GM12878 (cell line): Measurements from ENCODE around the gene BTBD9. TPM values are rescaled to one million over a fixed set of nuclear protein-coding genes. Genes with fewer than 3 reads are reported as not detected.

Experiments used
- ATAC-seq: fragments of 200-7000 bp; cut with Tn5 transposase; 3 replicates; pipeline ENCODE4 v1.9.1; 2020; ENCODE audit warnings: mild to moderate bottlenecking, moderate library complexity
- BruUV-seq: library from RNA; stranded (reverse); fragments of 400-500 nt; replicated peaks from 2 replicates; lab custom pipeline; 2021; lab: Mats Ljungman, UMichigan
- CTCF ChIA-PET: fragments of 300-600 bp; sonication (Branson Sonifier 250); formaldehyde crosslinking; extraction: SDS; loops from one replicate; lab custom pipeline; 2021; ENCODE audit warnings: inconsistent platforms; lab: Yijun Ruan, JAX
- POLR2A ChIA-PET: fragments of 350-600 bp; formaldehyde crosslinking; extraction: SDS; loops from one replicate; lab custom pipeline; 2021; ENCODE audit warnings: inconsistent platforms; lab: Charles Lee
- RAD21 ChIA-PET: fragments of 300-600 bp; sonication (Branson Sonifier 250); formaldehyde crosslinking; loops from one replicate; lab custom pipeline; 2023; ENCODE audit warnings: antibody characterized with exemption; ENCODE audit not compliant: unreplicated experiment; lab: Charles Lee
- SMC1A ChIA-PET: fragments of 300-600 bp; sonication (Branson Sonifier 250); formaldehyde crosslinking; loops from one replicate; lab custom pipeline; 2023; ENCODE audit not compliant: unreplicated experiment, uncharacterized antibody; lab: Charles Lee
- DNase-seq: peaks from one replicate; pipeline ENCODE4 v3.0.0-alpha.2; 2011; ENCODE audit warnings: low read depth, low spot score
- FAIRE-seq: peaks from 3 replicates; lab custom pipeline; 2011; peaks lifted over from hg19 to GRCh38; lab: Jason Lieb, UNC
- H2AFZ ChIP-seq: 2 replicates; pipeline ENCODE4 v1.6.0; 2011; ENCODE audit warnings: low read depth, low read length, control low read depth; ENCODE audit not compliant: control insufficient read depth
- H3K27ac ChIP-seq: 2 replicates; pipeline ENCODE4 v1.5.1; 2011; ENCODE audit warnings: control low read depth; ENCODE audit not compliant: control insufficient read depth, insufficient read depth
- H3K27me3 ChIP-seq, 2 experiments: replicated peaks in 1 of 2; 2 replicates each; pipeline versions ENCODE4 v1.6.0 to v1.6.1; 2011; ENCODE audit warnings: low read length in 1 of 2; ENCODE audit not compliant: control insufficient read depth in 2 of 2, insufficient read depth in 2 of 2
- H3K36me3 ChIP-seq, 2 experiments: 2 replicates each; pipeline ENCODE4 v1.5.1; 2011; ENCODE audit warnings: low read length in 1 of 2; ENCODE audit not compliant: control insufficient read depth in 2 of 2, insufficient read depth in 2 of 2
- H3K4me1 ChIP-seq: 2 replicates; pipeline ENCODE4 v1.6.1; 2011; ENCODE audit warnings: mild to moderate bottlenecking, low read length, moderate library complexity, mixed read lengths; ENCODE audit not compliant: control insufficient read depth, insufficient read depth
- H3K4me2 ChIP-seq: 2 replicates; pipeline ENCODE4 v1.6.0; 2011; ENCODE audit warnings: control low read depth; ENCODE audit not compliant: control insufficient read depth, insufficient read depth
- H3K4me3 ChIP-seq: fragments of 200-600 bp; sonication (generic); 2 replicates; pipeline ENCODE4 v1.5.1; 2016
- H3K79me2 ChIP-seq: 2 replicates; pipeline ENCODE4 v1.6.0; 2011; ENCODE audit warnings: low read length; ENCODE audit not compliant: control insufficient read depth, insufficient read depth
- H3K9ac ChIP-seq: 2 replicates; pipeline ENCODE4 v1.8.0; 2011; ENCODE audit warnings: low read length, control low read depth, mixed read lengths; ENCODE audit not compliant: control insufficient read depth, insufficient read depth
- H3K9me3 ChIP-seq: replicated peaks from 3 replicates; pipeline ENCODE4 v1.5.1; 2011; ENCODE audit warnings: mild to moderate bottlenecking, low read length; ENCODE audit not compliant: control insufficient read depth, insufficient read depth
- H4K20me1 ChIP-seq: 2 replicates; pipeline ENCODE4 v1.6.0; 2011; ENCODE audit not compliant: control insufficient read depth, insufficient read depth
- CHD4 ChIP-seq: fragments of 200-600 bp; sonication (generic); IDR thresholded peaks from 2 replicates; pipeline ENCODE4 v1.6.1; 2016; ENCODE audit warnings: mild to moderate bottlenecking
- HDAC2 ChIP-seq: fragments of 200-600 bp; sonication (generic); IDR thresholded peaks from 2 replicates; pipeline ENCODE4 v1.6.1; 2017
- MTA2 ChIP-seq: fragments of 450-650 bp; IDR thresholded peaks from 2 replicates; pipeline ENCODE4 v1.6.1; 2016; ENCODE audit warnings: low read depth, mild to moderate bottlenecking, moderate library complexity
- PRDM15 ChIP-seq: fragments of 450-650 bp; formaldehyde crosslinking; IDR thresholded peaks from 2 replicates; pipeline ENCODE4 v1.4.0; 2020; ENCODE audit warnings: mild to moderate bottlenecking, moderate library complexity
- RAD21 ChIP-seq: IDR thresholded peaks from 2 replicates; pipeline ENCODE4 v1.6.1; 2011; ENCODE audit warnings: mild to moderate bottlenecking, low read depth, low read length, moderate library complexity; ENCODE audit not compliant: insufficient read depth
- RUNX3 ChIP-seq: IDR thresholded peaks from 2 replicates; pipeline ENCODE4 v1.6.1; 2012; ENCODE audit warnings: low read length, inconsistent platforms
- ZNF384 ChIP-seq: IDR thresholded peaks from 2 replicates; pipeline ENCODE4 v1.6.1; 2012; ENCODE audit warnings: low read depth, mild to moderate bottlenecking, low read length, improper control_type of control experiment, borderline replicate concordance
- WGBS: methylation state at CpG from one replicate; pipeline ENCODE4 v1.1.6; 2016; ENCODE audit warnings: low lambda C conversion rate; ENCODE audit not compliant: insufficient replicate concordance, insufficient coverage; ENCODE audit errors: missing lambda C conversion rate; 5-methylcytosine and 5-hydroxymethylcytosine counted together
- in situ Hi-C: fragments of 300-500 bp; cut with MboI; formaldehyde crosslinking; loops from 9 replicates; pipeline ENCODE4 v1.14.3; 2018; ENCODE audit warnings: mixed read lengths
- intact Hi-C: fragments of 100-400 bp; cut with micrococcal nuclease; formaldehyde crosslinking; loops from one replicate; pipeline ENCODE4 v1.14.2; 2022; ENCODE audit not compliant: unreplicated experiment
- polyA plus RNA-seq, 11 experiments: library from polyadenylated mRNA; depleted of rRNA in 4 of 11; unstranded in 6 of 11; stranded (reverse) in 5 of 11; fragments of >200 nt; fragmentation: Nextera tagmentation in 4 of 11; fragmentation: Illumina TruSeq in 1 of 11; extraction: Ambion mirVana in 4 of 11; extraction: Trizol in 1 of 11; gene quantifications; 1 replicate in 1 of 11; 2 replicates in 10 of 11; pipeline versions ENCODE4 v1.2.1 to v1.2.3, GENCODE V29; 2011 to 2016; ENCODE audit warnings: inconsistent platforms in 2 of 11, missing spikeins in 2 of 11, low read depth in 1 of 11
- total RNA-seq, 4 experiments: library from RNA; depleted of rRNA in 3 of 4; stranded (reverse); fragments of >200 nt in 3 of 4; fragmentation: Illumina TruSeq in 1 of 4; extraction: Trizol in 1 of 4; gene quantifications; 2 replicates each; pipeline versions ENCODE4 v1.2.1 to v1.2.3, GENCODE V29; 2013 to 2021

The BTBD9 gene
- total and polyA plus RNA-seq, 10 of the 15 experiments (the other 5 are each of a cell fraction or from before 2014, with no cell fraction given) = 0.22 to 8.6 (median 4.6) TPM

GRCh38 chr6:38554700-38555413 is 84.9 kb downstream of the BTBD9 start:
- no peaks in the 10 kb centered on the region for H3K27me3 ChIP-seq
- RAD21 ChIA-PET = no interaction called here
- H3K79me2 ChIP-seq = no peaks in the 10 kb centered on the region
- TF ChIP-seq ZNF384 = no peak
- TF ChIP-seq PRDM15 (CRISPR knock-in tag) = no peak
- no peak for TF ChIP-seq HDAC2
- no peak for TF ChIP-seq RAD21
- no peak for TF ChIP-seq CHD4
- TF ChIP-seq RUNX3 = no peak
- TF ChIP-seq MTA2 = no peak
- in situ Hi-C loops = no loop called here
- H3K9me3 ChIP-seq = peaks cover 2% of the 10 kb centered on the region; the same call in 2 of the 3 replicates
- H3K4me2 ChIP-seq = no peak overlapping the region
- no TSS peak for BruUV-seq
- H3K36me3 ChIP-seq = no peaks in the 10 kb centered on the region
- CTCF ChIA-PET = interaction anchor here (3.3 kb wide), 1 partner anchor 15 kb away, joined by 16 read pairs; no protein-coding TSS in a partner anchor
- H3K9ac ChIP-seq = no peak overlapping the region
- H2AFZ ChIP-seq = no peak overlapping the region
- FAIRE-seq (no peak), DNase-seq (no peak), ATAC-seq (no peak)
- intact Hi-C loops = no loop called here
- no peaks in the 10 kb centered on the region for H4K20me1 ChIP-seq
- POLR2A ChIA-PET = interaction anchor here (0.5 to 0.6 kb wide), 2 partner anchors 148 to 484 kb away, joined by 3 to 6 read pairs; no protein-coding TSS in a partner anchor
- H3K4me1 ChIP-seq = no peaks in the 10 kb centered on the region
- no peak overlapping the region for H3K27ac ChIP-seq
- H3K4me3 ChIP-seq = no peak overlapping the region
- WGBS = 59% methylated on average over 4 of the region's 4 CpGs
- SMC1A ChIA-PET = interaction anchor here (0.6 to 2.0 kb wide), 3 partner anchors 16 to 239 kb away, joined by 3 to 7 read pairs (median 3); no protein-coding TSS in a partner anchor
